ENCODE data around the gene TEX47.

GRCh38 chr7:88842201-88842600 is 46.7 kb upstream of the TEX47 start:
- no peak for TF ChIP-seq CTCF (IDR thresholded peaks at IDR 0.05)
- no peak for TF ChIP-seq POLR2A (IDR thresholded peaks at IDR 0.05)

Measured in adrenal gland (tissue), 5 donors.